ENCODE measurements around the gene SCN2A. TPM values are rescaled to one million over a fixed set of nuclear protein-coding genes. Genes with fewer than 3 reads are reported as not detected.

The SCN2A gene
- total and polyA plus RNA-seq, 8 donors = 0.25 to 0.66 (median 0.54) TPM

DNA sequence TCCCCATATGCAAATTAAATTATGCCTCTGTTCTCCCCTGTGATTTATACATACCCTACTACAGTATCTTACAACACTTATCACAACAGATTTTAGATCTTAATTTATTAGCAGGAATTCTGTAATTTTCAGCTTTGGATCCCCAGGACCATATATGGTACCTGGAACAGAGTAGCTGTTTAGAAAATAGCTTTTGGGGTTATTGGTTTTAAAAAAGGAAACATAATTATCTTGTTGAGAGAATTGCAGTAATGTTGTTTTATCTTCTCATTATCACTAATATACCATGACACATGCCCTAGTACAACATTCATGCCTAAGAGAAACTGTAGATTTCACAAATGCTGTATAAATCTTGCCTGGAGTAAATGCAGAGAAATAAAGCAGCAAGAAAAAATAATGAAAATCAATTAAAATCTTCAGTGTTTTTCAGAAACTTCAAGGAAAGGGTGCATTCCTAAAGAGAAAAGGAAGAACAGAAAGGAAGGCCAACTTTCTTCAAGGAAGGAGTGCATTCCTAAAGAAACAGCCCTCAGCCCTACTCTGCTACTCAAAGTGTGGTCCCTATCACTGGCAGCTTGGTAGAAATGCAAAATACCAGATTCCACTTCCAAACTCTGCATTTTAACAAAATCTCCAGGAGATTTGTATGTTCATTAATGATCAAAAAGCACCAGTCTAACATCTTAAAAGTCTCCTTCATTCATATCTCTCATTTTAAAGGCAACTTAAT, 193.2 kb downstream of the SCN2A start:
- Histone ChIP-seq H3K27me3 (no peaks in the 10 kb centered on the region), H3K4me1 (no peaks in the 10 kb centered on the region), H3K27ac (no peak overlapping the region), H3K36me3 (no peaks in the 10 kb centered on the region), H3K9me3 (no peaks in the 10 kb centered on the region), H3K4me3 (no peak overlapping the region)
- intact Hi-C loops (cut with DNase I) = no loop called here
- TF ChIP-seq, protein P1, sequence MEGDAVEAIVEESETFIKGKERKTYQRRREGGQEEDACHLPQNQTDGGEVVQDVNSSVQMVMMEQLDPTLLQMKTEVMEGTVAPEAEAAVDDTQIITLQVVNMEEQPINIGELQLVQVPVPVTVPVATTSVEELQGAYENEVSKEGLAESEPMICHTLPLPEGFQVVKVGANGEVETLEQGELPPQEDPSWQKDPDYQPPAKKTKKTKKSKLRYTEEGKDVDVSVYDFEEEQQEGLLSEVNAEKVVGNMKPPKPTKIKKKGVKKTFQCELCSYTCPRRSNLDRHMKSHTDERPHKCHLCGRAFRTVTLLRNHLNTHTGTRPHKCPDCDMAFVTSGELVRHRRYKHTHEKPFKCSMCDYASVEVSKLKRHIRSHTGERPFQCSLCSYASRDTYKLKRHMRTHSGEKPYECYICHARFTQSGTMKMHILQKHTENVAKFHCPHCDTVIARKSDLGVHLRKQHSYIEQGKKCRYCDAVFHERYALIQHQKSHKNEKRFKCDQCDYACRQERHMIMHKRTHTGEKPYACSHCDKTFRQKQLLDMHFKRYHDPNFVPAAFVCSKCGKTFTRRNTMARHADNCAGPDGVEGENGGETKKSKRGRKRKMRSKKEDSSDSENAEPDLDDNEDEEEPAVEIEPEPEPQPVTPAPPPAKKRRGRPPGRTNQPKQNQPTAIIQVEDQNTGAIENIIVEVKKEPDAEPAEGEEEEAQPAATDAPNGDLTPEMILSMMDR (IDR thresholded peaks at IDR 0.05) = no peak
- DNase-seq = no peak
- ATAC-seq = no peak

DNA sequence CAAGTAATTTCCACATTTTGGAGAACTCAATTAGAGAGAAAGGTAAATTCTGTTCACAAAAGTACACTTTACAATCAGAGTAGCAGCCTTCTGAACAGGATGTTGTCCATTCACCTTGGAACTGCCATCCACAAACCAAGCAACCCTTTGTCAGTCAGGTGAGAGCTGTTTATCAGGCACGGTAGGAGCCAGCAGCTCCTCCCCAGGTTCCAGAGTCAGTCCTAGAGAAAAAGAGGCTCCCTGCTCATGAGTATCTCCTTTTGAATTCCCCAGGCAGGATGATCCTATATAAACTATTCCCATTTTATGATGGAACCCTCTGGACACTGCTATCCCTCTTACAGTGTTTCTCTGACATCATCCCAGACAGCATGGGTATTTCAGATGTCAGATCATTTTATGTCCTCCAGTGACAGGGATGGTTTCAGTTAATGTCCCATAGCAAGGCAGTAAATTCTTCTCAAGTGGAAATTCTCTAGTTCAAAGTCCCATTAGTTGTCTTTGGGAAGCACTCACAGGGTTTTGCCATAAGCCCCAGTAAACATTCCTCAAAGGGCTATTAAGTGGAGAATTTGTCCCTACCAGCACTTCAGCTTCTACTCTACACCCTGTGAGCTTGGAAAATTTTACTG, 195.8 kb downstream of the SCN2A start:
- intact Hi-C loops (cut with DNase I) = no loop called here

DNA sequence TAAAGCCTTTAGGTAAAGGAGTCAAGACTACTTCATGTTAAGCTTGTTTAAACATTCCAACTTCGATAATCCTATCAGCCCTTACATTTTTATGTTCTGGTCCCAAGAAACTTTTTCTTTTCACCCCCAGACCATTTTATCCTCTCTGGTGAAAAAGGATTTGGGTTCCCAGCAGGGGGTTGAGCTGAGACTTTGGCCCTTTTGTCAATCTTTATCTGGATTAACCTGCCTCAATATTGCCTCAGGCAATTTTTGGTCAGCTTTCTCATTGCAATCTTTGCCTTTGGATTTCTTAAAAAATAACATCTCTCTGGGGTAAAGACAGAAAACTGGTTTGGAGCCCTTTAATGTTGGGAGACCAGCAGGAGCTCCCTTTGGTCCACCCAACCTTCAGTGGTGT, 196.4 kb downstream of the SCN2A start:
- Histone ChIP-seq H3K9me3 (no peaks in the 10 kb centered on the region), H3K4me1 (no peaks in the 10 kb centered on the region), H3K27ac (no peak overlapping the region), H3K27me3 (no peaks in the 10 kb centered on the region), H3K4me3 (no peak overlapping the region), H3K36me3 (no peaks in the 10 kb centered on the region)
- DNase-seq (no peak), ATAC-seq (no peak)
- intact Hi-C loops (cut with DNase I) = no loop called here
- TF ChIP-seq, protein P1 (IDR thresholded peaks at IDR 0.05) = no peak

More for the DNA sequence above, 195.8 kb downstream of the SCN2A start:
- H3K36me3 ChIP-seq = no peaks in the 10 kb centered on the region
- TF ChIP-seq, protein P1 (IDR thresholded peaks at IDR 0.05) = no peak
- ATAC-seq (no peak), DNase-seq (no peak)
- no peak overlapping the region for H3K4me3 ChIP-seq
- no peak overlapping the region for H3K27ac ChIP-seq
- H3K27me3 ChIP-seq = no peaks in the 10 kb centered on the region
- H3K4me1 ChIP-seq = no peaks in the 10 kb centered on the region
- H3K9me3 ChIP-seq = no peaks in the 10 kb centered on the region

DNA sequence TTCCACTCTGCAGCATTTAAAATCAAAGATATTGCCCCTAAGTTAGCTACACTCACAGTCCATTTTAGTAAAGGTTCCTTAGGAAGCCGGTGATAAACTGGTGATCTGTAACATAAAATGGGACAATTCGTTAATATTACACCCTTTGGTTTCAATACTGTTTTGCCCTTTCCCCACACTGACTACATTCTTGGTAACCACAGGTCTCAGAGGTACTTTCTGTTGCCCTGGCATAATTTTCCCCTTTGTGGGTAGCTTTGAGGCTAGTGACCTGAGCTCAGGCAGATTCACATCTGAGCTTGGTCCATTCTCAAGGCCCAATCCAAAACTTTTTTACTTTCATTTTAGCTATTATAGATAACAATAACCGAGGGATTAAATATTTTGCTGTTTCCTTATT, 197.3 kb downstream of the SCN2A start:
- no peaks in the 10 kb centered on the region for H3K36me3 ChIP-seq
- ATAC-seq (no peak), DNase-seq (no peak)
- H3K9me3 ChIP-seq = no peaks in the 10 kb centered on the region
- H3K4me3 ChIP-seq = no peak overlapping the region
- TF ChIP-seq, protein P1 (IDR thresholded peaks at IDR 0.05) = no peak
- H3K27ac ChIP-seq = no peak overlapping the region
- H3K4me1 ChIP-seq = no peaks in the 10 kb centered on the region
- no peaks in the 10 kb centered on the region for H3K27me3 ChIP-seq
- intact Hi-C loops (cut with DNase I) = no loop called here

- no peaks in the 10 kb centered on the region for H3K9me3 ChIP-seq
- no peak overlapping the region for H3K27ac ChIP-seq
- DNase-seq (peak in 2 of 4 donors; percentile 36 to 62), ATAC-seq (no peak)
- no peak overlapping the region for H3K4me3 ChIP-seq
- H3K27me3 ChIP-seq = no peaks in the 10 kb centered on the region
- H3K36me3 ChIP-seq = no peaks in the 10 kb centered on the region
- no peaks in the 10 kb centered on the region for H3K4me1 ChIP-seq
- intact Hi-C loops (cut with DNase I) = no loop called here
- TF ChIP-seq, protein P1 (IDR thresholded peaks at IDR 0.05) = no peak
Measured at GRCh38 chr2:165440367-165440766, 201.2 kb downstream of the SCN2A start.

Other genes starting within 250 kb of the SCN2A start
- 1 to 10 TPM in 1 of 2 donors, under 1 TPM in 1; 0.35 to 1.3 TPM for gene SCN3A, start 35.4 kb upstream of the SCN2A start, total RNA-seq
- 1 to 10 TPM in 2 of 6 donors, under 1 TPM in 4; 0.80 to 1.6 (median 0.95) TPM for gene SCN3A, start 35.4 kb upstream of the SCN2A start, polyA plus RNA-seq (ENCODE audit: insufficient read length in 6 of 6)
- 1 to 10 TPM; 1.5 to 5.5 TPM for gene CSRNP3, start 230.3 kb downstream of the SCN2A start, total RNA-seq
- gene CSRNP3, start 230.3 kb downstream of the SCN2A start, polyA plus RNA-seq (ENCODE audit: insufficient read length in 6 of 6) = 10 to 100 TPM in 1 of 6 donors, 1 to 10 TPM in 5; 8.0 to 11.4 (median 8.4) TPM

Data from left lung (tissue), 10 donors.